Effector CD8-positive, alpha-beta T cell (primary cell): ENCODE results near the gene TGM4.
"Not testable (repeated sequence)": the region's sequence is repeated elsewhere in the genome, so short reads cannot be mapped to it uniquely, and the experiment has no call there.

Experiments used
- DNase-seq: peaks from one replicate; lab custom pipeline; 2025; lab: John Stamatoyannopoulos, UW

TGM4 gene

GRCh38 chr3:44915702-44916438, 41.5 kb downstream of the TGM4 start:
- DNase-seq, result no peak

DNA sequence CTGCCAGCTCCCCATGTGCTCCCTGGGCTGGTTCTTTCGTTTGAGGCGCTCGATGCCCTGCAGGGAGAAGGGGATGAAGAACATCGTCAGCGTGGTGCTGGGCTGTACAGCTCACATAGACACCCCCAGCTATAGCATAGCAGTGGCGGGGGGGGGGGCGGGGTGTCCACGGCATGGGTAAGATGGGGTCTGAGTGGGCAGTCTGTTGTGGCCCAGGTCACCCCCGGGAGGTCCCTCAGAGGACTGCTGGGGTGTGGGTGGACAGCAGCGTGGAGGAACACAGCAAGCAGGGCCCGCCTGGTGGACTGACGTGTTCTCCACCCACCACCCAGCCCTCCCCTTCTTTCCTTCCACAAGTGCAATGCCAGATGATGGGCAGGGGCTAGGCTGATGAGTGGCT, 43.7 kb downstream of the TGM4 start:
- DNase-seq, result no peak

DNA sequence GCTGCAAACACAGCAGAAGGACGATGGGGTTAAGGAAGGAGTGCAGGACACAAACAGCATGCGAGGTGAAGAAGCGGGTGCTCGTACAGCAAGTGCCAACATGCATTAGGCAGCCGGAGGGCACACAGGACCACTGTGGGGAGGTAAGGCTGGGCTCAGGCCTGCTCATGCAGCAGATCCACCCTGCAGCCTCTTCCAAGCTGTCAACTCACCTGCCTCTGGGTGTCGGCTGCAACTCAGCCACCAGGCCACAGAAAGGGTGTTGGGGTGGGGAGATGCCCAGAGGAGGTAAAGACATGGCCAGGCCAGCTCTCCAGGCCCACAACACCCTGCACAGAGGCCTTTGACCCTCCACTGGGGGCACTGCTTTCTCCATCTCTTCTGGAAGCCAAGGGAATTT, 44.2 kb downstream of the TGM4 start:
- DNase-seq, result no peak

DNA sequence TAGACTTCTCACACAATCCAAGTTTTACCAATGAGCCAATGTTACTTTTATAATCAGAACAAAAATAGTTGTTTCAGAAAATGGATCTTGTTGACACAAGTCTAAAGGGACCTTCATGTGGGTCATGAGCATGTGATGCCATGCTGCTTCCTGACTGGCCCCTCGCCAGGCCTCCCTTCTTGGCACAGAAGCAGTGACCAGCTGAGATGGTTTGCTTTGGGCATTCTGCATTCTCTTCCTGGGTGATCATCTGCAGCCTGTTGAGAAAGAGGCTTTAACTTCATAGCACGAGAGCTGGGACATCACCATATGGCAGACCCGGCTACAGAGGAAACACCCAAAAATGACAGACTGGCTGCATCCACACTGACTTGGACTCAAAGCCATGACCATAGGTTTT, 45.7 kb downstream of the TGM4 start:
- DNase-seq, result no peak

- no peak for DNase-seq
Measured at GRCh38 chr3:44923632-44924456, 49.4 kb downstream of the TGM4 start.

DNA sequence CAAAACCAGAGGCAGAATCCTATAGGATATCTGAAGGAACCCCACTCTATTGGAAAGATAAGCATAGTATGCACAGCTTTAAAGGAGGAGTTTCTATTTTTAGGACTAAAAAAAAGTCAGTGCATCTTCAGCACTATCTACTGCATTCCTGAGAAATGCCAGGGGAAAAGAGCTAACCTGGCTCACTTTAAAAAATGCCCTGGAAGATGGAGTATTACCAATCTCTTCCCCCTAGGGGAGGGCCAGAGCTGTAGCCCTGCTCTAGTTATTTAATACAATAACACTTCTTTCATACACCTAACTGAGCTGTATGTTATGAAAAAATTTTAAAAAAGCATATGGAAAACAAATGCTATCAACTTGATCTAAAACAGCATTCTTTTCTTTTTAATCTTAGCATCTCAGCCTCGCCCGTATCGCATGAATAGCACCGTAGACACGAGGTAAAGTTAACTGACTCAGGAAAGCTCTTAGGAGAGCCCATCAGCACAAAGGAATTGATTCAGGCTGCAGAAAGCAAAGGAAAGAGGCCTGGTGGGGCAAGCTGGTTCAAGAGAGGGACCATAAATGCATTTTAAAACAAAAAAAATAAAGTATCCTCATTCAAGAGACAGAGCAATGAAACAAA, 50.2 kb downstream of the TGM4 start:
- DNase-seq, result no peak

GRCh38 chr3:44926172-44926571, 51.8 kb downstream of the TGM4 start:
- DNase-seq, result no peak

- DNase-seq, result no peak
Measured at GRCh38 chr3:44926921-44927320, 52.5 kb downstream of the TGM4 start.

- DNase-seq, result no peak
Measured at GRCh38 chr3:44927371-44927770, 53.0 kb downstream of the TGM4 start.

GRCh38 chr3:44929782-44930181, 55.4 kb downstream of the TGM4 start:
- DNase-seq, result no peak

GRCh38 chr3:44930911-44931310, 56.5 kb downstream of the TGM4 start:
- DNase-seq, result no peak

DNA sequence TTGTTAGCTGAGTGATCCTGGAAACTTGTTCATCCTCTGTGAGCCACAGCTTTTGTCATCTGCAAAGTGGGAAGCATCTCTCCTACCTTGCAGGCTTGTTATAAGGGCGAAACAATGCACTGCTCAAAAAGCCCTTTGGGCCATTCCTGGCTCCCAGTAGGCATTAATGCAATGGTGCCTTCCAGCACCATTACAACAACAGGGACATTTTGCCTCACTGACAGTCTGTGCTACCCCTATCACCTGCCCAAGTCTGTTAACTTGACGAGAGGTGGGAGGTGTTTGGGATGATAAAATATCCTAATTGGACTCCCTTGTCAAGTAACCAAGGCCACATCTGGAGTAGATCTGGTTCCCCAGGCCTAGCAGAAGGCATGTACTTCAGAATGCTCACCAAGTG, 57.4 kb downstream of the TGM4 start:
- no peak for DNase-seq

GRCh38 chr3:44932271-44932670, 57.9 kb downstream of the TGM4 start:
- DNase-seq, result no peak

GRCh38 chr3:44932986-44933944, 58.9 kb downstream of the TGM4 start:
- no peak for DNase-seq

- no peak for DNase-seq
Measured at GRCh38 chr3:44939581-44940036, 65.2 kb downstream of the TGM4 start.

DNA sequence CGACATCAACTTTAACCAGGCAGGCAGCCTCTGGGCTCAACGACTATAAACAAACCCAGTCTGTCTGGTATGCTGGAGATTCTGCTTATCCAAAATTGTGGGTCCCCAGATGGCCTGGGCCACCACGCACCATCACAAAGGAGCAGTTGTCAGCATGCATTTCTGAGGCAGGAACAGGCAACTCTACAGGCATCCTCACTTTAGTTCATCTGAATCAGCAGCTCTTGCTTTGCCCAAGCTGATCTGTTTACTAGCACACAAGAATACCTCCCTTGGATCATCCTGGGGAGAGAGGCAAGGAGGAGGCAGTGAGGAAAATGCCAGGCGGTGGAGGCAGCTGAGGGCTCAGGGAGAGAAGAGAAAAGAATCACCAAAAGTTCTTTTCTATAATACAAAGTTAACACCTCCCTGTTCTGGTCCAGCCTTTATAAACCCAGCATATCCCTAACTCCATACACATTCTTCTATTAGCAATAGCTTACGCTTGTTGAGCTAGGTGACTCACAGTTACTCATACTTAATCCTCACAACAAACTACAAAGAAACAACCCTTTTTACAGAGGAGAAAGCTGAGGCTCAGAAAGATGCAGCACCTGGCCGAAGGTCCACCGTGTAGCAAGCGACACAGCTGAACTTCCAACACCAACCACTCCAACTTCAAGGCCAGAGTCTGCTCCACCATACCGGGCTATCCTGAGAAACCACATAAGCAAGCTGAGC, 68.0 kb downstream of the TGM4 start:
- DNase-seq, result no peak

- DNase-seq, result no peak
Measured at GRCh38 chr3:44948239-44948638, 73.8 kb downstream of the TGM4 start.

DNA sequence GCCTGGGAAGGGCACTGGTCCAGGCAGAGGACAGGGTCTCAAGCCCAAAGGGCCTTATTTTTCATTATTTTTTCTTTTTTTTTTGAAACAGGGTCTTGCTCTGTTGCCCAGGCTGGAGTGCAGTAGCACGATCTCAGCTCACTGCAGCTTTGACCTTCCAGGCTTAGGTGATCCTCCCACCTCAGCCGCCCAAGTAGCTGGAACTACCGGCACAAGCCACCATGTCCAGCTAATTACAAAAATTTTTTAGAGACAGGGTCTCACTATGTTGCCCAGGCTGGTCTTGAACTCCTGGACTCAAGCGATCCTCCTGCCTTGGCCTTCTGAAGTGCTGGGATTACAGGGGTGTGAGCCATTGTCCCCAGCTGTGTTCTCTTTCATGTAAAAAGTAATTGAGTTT, 75.4 kb downstream of the TGM4 start:
- DNase-seq, result not testable (repeated sequence)

DNA sequence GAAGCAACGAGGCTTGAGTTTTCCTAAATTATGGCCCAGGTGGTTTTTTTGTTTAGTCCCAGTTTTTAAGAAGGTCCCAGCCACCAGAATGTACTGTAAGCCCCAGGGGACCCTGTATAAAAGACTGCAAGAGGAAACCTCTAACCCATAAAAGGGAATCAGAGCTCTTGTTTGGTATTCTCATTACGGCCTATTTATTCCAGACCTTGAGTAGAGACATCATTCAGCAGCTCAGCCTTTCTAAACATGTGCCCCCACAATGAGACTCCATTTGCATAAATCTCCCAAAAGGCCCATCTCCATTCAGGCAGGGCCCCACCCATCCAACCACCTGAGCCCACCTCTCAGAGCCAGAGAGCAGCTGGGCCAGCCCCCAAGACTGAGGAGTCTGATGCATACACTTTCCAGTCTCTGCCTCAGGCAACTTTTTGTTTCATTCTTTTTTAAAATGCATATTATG, 75.9 kb downstream of the TGM4 start:
- no peak for DNase-seq

- no peak for DNase-seq
Measured at GRCh38 chr3:44952689-44953088, 78.3 kb downstream of the TGM4 start.

DNA sequence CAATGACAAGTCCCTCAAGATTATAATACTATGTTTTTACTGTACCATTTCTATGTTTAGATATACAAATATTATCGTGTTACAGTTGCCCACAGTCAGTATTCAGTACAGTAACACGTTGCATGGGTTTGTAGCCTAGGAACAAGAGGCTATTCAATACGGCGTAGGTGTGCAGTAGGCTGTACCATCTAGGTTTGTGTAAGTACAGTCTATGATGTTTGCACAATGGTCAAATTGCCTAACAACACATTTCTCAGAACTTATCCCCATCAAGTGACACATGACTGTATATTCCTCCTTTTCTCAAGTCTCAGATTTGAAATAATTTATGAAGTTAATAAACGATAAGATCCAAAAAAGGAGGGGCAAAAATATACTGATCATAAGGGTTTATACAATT, 79.9 kb downstream of the TGM4 start:
- DNase-seq, result no peak
